ENCODE measurements around the gene C1orf226.

The C1orf226 gene

GRCh38 chr1:162385702-162386101 lies 4.2 kb downstream of the C1orf226 start:
- TF ChIP-seq MYC (IDR thresholded peaks at IDR 0.05; ENCODE audit: low read depth, low read length): no peak
- no peak for TF ChIP-seq MAX (IDR thresholded peaks at IDR 0.05; ENCODE audit: low read depth, low read length)
- TF ChIP-seq CTCF (IDR thresholded peaks at IDR 0.05; ENCODE audit: low read depth, low read length): no peak
- no peak for TF ChIP-seq POLR2A (IDR thresholded peaks at IDR 0.05; ENCODE audit: extremely low read depth, insufficient read length)
- no peak for DNase-seq (ENCODE audit: low read depth)
- H3K4me3 ChIP-seq (ENCODE audit: low read depth, low read length): no peak overlapping the region

GRCh38 chr1:162386292-162387225 lies 5.0 kb downstream of the C1orf226 start:
- H3K4me3 ChIP-seq (ENCODE audit: low read depth, low read length): no peak overlapping the region
- no peak for DNase-seq (ENCODE audit: low read depth)
- TF ChIP-seq MYC (IDR thresholded peaks at IDR 0.05; ENCODE audit: low read depth, low read length): no peak
- no peak for TF ChIP-seq CTCF (IDR thresholded peaks at IDR 0.05; ENCODE audit: low read depth, low read length)
- TF ChIP-seq MAX (IDR thresholded peaks at IDR 0.05; ENCODE audit: low read depth, low read length): no peak
- TF ChIP-seq POLR2A (IDR thresholded peaks at IDR 0.05; ENCODE audit: extremely low read depth, insufficient read length): no peak

- H3K4me3 ChIP-seq (ENCODE audit: low read depth, low read length): no peak overlapping the region
- TF ChIP-seq MYC (IDR thresholded peaks at IDR 0.05; ENCODE audit: low read depth, low read length) (no peak), CTCF (IDR thresholded peaks at IDR 0.05; ENCODE audit: low read depth, low read length) (no peak), MAX (IDR thresholded peaks at IDR 0.05; ENCODE audit: low read depth, low read length) (no peak)
- no peak for DNase-seq (ENCODE audit: low read depth)
Observed at GRCh38 chr1:162387226-162388082, 5.9 kb downstream of the C1orf226 start.

- no peak overlapping the region for H3K4me3 ChIP-seq (ENCODE audit: low read depth, low read length)
- no peak for DNase-seq (ENCODE audit: low read depth)
- no peak for TF ChIP-seq MAX (IDR thresholded peaks at IDR 0.05; ENCODE audit: low read depth, low read length)
- no peak for TF ChIP-seq POLR2A (IDR thresholded peaks at IDR 0.05; ENCODE audit: extremely low read depth, insufficient read length)
- no peak for TF ChIP-seq MYC (IDR thresholded peaks at IDR 0.05; ENCODE audit: low read depth, low read length)
- no peak for TF ChIP-seq CTCF (IDR thresholded peaks at IDR 0.05; ENCODE audit: low read depth, low read length)
Observed at GRCh38 chr1:162388083-162388594, 6.6 kb downstream of the C1orf226 start.

GRCh38 chr1:162388615-162389014 lies 7.1 kb downstream of the C1orf226 start:
- H3K4me3 ChIP-seq (ENCODE audit: low read depth, low read length): no peak overlapping the region

More at GRCh38 chr1:162388615-162389014, 7.1 kb downstream of the C1orf226 start:
- DNase-seq (ENCODE audit: low read depth): no peak
- TF ChIP-seq MYC (IDR thresholded peaks at IDR 0.05; ENCODE audit: low read depth, low read length) (no peak), MAX (IDR thresholded peaks at IDR 0.05; ENCODE audit: low read depth, low read length) (no peak), CTCF (IDR thresholded peaks at IDR 0.05; ENCODE audit: low read depth, low read length) (no peak), POLR2A (IDR thresholded peaks at IDR 0.05; ENCODE audit: extremely low read depth, insufficient read length) (no peak)
